NCI-H2029 (cell line): Measurements from ENCODE around the gene SCMH1.

Source experiments
- DNase-seq: peaks from one replicate; lab custom pipeline; 2025; lab: John Stamatoyannopoulos, UW

The SCMH1 gene

DNA sequence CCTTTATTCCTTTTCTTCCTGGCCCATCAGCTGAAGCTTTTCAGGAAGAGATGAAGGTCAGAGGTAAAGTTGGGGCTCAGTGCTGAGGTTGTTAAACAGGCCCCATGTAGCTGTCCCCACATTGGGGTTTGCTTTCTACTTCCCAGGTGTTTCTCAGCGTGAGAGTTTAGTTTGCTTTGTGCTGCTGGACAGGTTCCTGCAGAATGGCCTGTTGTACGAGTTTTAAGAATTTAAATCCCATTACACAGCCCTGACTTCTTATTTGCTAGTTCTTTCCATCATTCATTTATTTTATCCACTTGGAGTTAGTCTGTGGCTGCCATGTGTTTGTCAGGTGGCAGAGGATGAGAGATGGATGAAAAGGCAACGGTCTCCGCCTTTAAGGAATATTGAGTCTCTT lies 243.4 kb downstream of the SCMH1 start:
- DNase-seq, result no peak

DNA sequence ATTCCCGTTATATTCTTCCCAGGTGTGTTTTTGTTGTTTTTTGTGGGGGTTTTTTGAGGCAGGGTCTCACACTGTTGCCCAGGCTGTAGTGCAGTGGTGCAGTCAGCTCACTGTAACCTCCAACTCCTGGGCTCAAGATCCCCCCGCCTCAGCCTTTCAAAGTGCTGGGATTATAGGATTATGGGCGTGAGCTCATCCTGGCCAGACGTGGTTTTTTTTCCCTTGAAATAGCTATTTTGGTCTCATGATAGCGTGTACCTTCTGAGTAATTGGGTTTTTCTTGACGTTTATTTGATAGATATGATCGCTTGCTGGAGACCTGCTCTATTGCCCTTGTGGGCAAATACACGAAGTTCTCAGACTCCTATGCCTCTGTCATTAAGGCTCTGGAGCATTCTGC lies 245.0 kb downstream of the SCMH1 start:
- DNase-seq, result no peak

DNA sequence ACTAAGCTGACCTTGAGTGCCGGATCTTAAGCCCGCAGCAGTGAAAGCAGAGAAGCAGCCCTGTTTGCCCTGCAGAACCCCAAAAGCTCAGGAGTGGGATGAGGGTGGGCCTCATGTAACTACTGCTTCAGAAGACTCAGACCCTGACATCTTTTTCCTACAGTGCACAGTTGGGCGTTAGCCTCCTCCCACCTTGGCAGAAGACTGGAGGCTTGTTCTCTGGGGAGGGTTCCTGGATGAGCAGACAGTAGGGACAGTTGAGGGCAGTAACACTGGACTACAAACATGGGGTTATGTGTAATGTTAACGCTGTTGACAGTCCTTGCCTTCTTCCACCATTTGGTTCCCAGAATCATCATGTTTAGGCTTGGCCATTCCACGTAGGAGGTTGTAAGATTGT lies 253.0 kb downstream of the SCMH1 start:
- no peak for DNase-seq

DNA sequence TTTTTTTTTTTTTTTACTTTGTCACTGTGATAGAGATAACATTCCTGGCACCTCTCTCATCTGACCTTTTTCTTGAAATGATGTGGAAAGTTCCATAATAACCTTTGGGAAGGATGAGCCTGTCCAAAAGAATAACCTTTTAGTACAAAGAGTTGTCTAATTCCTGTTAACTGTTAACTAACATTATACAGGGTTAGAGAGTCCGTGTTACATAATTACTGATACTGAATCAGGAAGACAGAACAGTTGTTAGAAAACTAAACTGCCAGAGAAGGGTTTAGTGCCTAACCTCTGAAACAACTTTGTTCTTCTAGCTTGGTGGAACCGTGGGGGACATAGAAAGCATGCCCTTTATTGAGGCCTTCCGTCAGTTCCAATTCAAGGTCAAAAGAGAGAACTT lies 253.8 kb downstream of the SCMH1 start:
- DNase-seq, result no peak

DNA sequence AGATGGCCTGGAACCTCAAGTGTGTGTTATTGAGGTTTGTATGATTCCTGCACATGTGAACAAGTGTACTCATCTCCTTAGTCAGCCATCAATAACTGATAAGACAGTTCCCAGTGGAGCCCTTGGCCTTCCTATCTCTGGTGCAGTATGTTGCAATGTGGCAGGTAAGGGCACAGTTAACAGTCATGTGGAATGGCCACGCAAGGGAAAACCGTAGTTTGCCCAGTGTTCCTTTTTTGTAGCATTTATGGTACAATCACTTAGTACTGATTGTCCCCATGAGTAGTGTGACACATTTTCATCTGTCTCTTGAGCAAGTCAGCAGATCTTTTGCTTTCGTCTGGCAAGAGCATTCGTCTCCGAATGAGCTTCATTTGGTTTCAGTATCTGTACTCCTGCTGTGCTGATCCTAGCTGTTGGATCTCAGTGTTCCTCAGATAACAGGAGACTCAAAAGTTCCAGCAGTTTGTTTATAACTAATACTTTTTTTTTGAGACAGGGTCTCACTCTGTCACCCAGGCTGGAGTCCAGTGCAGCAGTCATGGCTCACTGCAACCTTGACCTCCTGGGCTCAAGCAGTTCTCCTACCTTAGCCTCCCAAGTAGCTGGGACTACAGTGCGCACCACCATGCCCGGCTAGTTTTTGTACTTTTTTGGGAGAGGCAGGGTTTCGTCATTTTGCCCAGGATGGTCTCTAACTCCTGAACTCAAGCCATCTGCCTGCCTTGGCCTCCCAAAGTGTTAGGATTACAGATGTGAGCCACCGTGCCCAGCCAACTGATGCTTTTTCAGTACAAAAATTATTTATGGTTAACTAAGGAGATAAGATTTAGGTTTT lies 254.4 kb downstream of the SCMH1 start:
- DNase-seq, result no peak

DNA sequence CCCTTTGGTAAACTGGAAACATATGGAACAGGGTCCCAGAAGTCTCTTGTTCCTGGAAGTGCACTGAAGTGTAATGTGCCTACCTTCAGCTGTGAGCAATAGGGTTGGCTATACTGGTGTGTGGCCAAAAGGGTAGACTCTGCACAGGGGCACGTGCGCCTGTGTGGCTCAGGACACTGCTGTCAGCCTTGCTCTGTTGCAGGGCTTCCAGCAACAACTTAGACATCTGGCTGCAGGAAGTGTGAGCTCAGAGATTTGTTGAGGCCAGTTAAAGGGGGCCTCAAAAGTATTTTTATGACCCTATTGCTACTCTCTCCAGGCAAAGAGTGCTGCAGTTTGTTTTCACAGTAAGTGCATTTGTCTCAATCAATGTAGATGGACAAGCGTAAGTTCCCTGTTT lies 255.2 kb downstream of the SCMH1 start:
- no peak for DNase-seq

DNA sequence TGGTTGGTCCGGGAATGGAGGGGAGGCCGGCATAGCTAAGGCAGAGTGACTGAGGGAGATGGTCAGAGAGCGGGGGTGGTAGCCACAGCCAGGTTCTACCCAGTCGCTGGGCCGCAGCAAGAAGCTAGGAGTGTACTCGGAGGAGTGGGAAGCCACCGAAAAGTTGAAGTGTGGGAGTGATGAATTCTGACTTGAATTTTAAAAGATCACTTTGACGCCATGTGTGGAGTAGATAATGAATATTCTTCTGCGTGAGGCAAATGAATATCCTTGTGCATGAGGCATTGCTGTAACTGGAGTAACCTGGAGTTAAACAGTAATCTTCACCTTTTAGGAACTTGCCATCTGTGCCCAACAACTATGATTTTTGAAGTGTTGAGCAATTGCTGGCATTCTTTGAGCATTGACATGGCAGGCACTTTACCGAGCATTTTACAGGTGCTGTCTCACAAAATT lies 255.8 kb downstream of the SCMH1 start:
- no peak for DNase-seq

DNA sequence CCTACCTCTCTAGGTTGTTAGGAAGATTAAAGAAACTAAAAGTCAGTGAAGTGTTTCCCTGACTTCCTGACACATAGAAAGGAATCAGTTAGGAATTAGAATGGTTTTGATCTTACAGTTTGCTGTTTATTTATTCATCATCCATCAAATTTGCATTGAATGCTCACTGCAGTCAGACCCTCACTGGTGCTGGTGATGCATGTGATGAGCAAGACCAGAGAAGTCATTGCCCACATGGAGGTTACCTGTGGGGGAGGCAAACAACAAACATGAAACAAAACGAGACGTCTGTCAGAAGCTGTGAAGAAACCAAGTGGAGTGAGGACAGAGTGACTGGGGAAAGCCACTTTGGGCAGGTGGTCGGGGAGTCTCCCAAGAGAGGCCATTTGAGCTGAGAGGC lies 256.2 kb downstream of the SCMH1 start:
- no peak for DNase-seq

DNA sequence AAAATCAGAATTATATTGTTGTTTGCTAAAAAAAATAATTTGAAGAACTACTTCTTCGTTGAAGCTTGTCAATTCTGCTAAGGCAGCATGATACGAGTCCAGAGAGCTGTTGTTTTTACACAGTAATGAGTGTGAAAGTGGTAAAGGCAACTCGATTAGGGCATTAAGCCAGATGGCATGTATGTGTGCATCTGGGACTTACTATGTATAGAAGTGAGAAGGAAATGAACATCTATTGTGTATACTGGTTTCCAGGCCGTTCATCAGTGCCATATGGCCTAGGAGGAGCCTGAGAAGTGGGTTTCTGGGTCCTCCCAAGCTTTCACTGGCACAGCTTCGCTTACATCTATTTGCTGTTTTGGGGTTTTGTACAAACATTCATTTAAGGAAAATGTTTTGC lies 256.9 kb downstream of the SCMH1 start:
- DNase-seq, result no peak

DNA sequence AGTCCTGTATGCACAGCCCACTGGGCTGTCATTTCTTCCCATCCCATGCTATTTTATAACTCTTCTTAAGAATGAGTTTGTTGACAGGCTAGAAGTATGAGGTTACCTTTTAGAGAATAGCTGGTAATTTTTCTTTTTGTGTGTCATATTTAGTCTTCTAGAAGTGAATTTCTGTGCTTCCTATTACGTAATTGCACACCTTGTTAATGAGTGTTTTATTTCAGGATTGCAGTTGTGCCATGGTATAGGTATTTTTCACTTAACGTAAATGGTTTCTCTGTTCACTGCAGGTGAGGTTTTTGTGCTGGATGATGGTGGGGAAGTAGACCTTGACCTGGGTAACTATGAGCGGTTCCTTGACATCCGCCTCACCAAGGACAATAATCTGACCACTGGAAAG lies 257.6 kb downstream of the SCMH1 start:
- no peak for DNase-seq

DNA sequence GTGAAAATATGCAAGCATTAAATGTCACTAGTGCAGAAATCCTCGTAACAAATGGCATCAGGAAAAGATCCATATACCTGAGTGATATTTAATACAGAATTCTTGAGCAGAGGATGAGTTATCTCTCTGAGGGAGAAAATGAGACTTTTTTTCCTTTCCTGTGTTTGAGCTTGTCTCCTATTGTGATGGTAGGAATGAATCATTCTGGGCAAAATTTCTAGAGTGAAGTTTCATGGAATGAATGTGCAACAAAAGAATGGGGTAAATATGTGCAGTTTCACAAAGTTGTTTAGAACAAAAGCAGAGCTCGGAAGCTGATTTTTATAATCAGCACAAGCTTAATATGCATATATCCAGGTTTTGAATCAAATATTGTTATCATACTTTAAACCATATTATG lies 258.0 kb downstream of the SCMH1 start:
- no peak for DNase-seq

DNA sequence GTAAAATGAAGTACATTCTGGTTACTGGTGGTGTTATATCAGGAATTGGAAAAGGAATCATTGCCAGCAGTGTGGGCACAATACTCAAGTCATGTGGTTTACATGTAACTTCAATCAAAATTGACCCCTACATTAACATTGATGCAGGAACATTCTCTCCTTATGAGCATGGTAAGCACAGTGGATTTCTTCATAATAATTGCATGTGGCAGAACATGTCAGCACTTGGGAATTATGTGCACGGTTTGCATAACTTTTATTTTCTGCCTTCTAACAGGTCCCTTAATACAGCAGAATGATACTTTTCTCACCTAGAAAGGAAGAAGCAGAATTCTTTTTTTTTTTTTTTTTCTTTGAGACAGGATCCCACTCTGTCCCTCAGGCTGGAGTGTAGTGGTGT lies 258.8 kb downstream of the SCMH1 start:
- no peak for DNase-seq

DNA sequence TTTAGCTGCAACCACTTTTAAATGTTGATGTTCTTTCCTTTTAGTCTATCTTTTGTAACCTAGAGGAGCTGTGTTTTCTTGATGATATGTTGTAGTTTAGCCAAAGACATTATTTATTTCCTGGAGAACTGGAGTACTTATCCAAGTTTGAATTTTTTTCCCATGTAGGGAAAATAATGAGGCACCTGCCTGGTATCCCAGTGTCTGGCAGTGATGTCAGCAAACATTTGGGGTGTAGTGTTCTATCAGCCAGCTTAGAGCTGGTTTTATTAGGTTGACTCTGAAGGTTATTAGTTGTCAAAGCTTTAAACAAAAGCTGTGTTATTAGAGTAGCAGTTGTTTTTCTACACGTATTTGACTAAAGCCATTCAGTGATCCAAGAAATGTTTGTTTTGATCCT lies 259.4 kb downstream of the SCMH1 start:
- no peak for DNase-seq

DNA sequence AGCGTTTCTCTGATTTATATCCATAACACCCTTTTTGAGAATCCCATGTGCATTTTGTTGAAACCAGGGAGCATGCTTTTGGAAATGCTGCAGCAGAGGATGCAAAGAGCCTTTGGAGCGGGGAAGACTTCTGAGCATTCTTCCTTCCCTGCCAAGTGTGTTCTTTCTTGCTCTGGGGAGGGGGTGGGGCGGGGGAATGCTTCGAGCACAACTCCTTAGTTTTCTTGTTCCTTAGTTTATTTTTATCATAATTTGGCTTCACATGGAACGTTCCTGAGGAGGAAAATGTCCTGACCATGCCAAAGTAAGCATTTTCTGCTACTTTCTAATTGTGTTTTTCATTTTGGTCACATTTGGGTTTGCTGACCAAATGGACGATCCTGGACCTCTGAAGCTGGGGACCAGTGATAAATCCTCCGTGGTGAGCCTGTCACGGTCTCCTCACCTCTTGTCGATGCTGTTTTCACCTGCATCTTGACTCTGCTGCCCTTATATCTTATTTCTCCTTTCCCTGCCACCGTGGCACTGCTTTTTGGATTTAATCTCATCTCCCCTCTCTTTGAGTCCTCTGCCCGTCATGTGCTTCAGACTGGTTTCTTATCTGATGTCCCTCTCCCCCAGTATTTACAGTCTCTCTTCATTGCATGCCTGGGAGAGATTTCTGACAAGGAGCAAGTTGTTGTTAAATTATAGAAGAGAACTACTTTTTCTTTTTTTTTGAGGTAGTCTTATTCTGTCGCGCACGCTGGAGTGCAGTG lies 260.2 kb downstream of the SCMH1 start:
- DNase-seq, result no peak

DNA sequence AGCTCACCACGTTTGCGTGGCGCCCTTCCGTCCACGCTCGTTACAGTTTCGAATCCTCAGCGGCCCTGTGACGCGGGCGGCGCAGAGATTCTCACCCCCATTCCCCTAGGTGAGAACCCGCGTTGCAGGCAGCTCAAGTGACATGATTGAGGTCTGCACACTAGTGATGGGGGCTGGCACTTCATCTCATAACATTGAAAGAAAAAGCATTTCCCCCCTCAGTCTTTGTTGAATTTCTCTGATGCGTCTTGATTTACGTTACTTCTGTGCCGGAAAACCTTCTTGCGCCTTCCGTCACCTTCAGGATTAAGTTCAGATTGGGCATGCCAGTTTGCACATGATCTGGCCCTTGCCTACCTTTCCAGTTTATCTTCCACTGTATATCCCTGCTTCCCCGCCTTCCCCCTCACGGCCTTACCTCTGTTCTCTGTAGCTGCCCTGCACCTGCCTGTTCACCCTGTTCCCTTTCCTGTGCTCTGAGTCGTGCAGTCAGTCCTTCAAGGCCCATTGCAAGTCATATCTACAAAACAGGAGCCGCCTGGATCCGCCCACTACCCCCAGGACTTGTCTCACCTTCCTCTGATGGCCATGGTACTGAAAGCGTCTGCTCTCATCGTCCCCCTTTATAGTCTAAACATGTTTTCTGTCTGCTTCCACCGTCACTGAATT lies 261.5 kb downstream of the SCMH1 start:
- DNase-seq, result peak; percentile 95

DNA sequence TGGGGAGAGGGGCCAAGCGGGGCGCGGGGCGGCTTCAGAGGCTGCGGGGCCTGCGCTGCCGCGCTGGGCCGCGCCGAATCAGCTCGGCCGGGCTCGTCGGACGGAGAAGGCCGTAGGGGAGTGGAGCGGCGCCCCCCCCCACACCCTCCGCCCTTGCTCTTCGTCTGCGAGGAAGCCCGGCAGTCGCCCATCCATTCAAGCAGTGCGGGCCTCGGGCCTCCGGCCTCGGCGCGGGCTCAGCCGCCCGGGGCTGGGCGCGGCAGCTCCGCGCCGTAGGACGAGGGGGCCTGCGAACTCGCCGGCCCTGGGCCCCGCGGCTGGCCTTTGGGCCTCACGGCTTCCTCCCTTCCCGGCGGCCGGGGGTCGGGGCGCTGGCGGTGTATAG lies 262.0 kb downstream of the SCMH1 start:
- no peak for DNase-seq

DNA sequence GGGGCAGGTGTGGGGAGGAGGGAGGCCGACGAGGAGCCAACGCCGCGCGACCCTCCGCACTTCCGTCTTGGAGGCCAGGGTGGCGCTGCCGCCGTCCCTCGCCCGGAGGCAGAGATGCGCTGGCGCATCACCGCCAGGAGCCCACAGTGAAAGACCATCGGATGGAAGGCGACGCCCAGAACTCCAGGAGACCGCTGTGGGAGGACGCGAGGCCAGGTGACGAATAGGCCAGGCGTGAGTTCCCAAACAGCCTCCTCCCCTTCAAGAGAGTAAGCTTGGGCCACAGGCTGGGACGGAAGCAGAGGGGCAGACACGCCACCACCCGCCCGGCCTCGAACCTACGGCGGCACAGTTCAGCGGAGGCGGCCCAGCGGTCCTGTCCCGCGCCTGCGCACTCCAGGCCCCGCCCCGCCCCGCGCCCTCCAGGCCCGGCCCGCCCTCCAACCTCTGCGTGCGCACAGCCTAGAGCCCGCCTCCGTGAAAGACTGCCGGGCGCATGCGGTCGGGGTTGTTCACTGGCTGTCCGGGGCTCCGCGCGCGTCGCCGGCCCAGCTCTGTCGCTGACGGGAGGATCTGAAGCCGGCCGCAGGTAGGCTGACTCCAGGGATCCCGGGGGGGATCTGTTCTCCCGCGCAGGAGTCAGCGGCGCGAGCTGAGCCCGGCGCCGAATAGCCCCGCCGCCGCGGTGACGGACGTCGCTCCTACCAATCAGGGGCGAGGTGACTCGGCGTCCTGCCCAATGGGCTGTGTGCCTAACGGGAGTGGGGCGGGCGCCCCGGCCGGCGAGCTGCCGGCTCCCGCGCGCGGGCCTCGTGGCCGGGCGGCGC lies 262.7 kb downstream of the SCMH1 start, which contains the start of gene CTPS1:
Gene CTPS1 (plus strand): TSS at position 456 of the 827 bp plus-strand sequence. CDS start 3,595 bp downstream, outside the sequence.
- DNase-seq, result peak; percentile 100

DNA sequence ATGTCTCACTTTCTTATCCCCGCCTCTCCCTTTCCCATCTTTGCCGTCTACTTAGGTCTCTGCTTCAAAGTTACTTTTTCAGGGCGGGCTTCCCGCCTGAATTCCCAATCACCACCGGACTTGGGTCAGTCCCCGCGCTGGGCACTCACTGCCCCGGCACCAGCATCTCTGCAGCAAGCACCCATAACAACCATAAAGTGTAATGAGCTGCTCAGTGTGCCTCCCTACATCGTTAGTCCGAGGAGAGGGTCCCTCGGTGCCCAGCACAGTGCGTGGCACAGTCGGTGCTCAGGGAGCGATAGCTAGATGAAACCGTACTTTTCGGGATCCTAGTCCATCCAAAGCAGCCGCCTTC lies 263.2 kb downstream of the SCMH1 start:
- no peak for DNase-seq

DNA sequence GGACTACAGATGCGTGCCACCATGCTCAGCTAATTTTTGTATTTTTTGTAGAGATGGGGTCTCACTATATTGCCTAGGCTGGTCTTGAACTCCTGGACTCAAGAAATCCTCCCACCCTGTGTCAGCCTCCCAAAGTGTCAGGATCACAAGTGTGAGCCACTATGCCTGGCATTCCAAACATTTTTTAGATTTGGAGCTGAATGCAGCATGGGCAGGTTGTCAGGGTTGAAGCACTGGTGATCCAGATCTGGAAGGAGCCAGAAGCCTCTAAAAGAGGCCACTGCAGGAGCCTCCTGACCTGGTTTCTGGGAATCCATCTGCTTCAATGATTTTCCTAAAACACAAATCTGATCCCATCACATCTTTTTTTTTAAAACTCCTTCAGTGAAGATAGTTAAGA lies 264.4 kb downstream of the SCMH1 start:
- no peak for DNase-seq
